Vagina (tissue), 2 donors: ENCODE measurements around the gene COL24A1. TPM values are rescaled to one million over a fixed set of nuclear protein-coding genes. Genes with fewer than 3 reads are reported as not detected.

Experiments
- DNase-seq, 2 donors: peaks; one replicate each; pipeline ENCODE4 v3.0.0-alpha.2; 2017; ENCODE audit errors: extremely low spot score in 2 of 2
- H3K27ac ChIP-seq: fragments of 200-600 bp; sonication (generic); one replicate; pipeline ENCODE4 v1.5.1; 2019
- H3K27me3 ChIP-seq: fragments of 200-600 bp; sonication (generic); one replicate; pipeline ENCODE4 v1.5.1; 2019
- H3K36me3 ChIP-seq, 2 donors: fragments of 200-600 bp; sonication (generic); one replicate each; pipeline ENCODE4 v1.5.1; 2017 to 2019
- H3K4me1 ChIP-seq: fragments of 200-600 bp; sonication (generic); one replicate; pipeline ENCODE4 v1.5.1; 2019
- H3K4me3 ChIP-seq, 2 donors: fragments of 200-600 bp; sonication (generic); 1 replicate in 1 of 2; 2 replicates in 1 of 2; pipeline ENCODE4 v1.5.1; 2016 to 2019
- H3K9me3 ChIP-seq: fragments of 200-600 bp; sonication (generic); one replicate; pipeline ENCODE4 v1.5.1; 2019
- POLR2A ChIP-seq, 2 donors: fragments of 450-650 bp; IDR thresholded peaks; one replicate each; pipeline ENCODE4 v1.6.1; 2017; ENCODE audit warnings: antibody characterized with exemption in 2 of 2, mild to moderate bottlenecking in 2 of 2, moderate library complexity in 2 of 2
- POLR2AphosphoS5 ChIP-seq, 2 donors: sonication (generic); formaldehyde crosslinking; IDR thresholded peaks; one replicate each; pipeline ENCODE4 v1.9.0; 2017; ENCODE audit warnings: antibody characterized with exemption in 2 of 2, mild to moderate bottlenecking in 2 of 2, low read depth in 1 of 2; ENCODE audit not compliant: insufficient read depth in 1 of 2
- intact Hi-C: fragments of 100-400 bp; cut with DNase I; formaldehyde crosslinking; loops from one replicate; pipeline ENCODE4 v1.15.1; 2023
- total RNA-seq: library from RNA; depleted of rRNA; stranded (reverse); fragments of >200 nt; gene quantifications from one replicate; pipeline ENCODE4 v1.2.3, GENCODE V29; 2016
- TF ChIP-seq, protein P1 (sequence below), 3 experiments: fragments of 450-650 bp in 2 of 3; fragments of 200-600 bp in 1 of 3; sonication (generic) in 1 of 3; IDR thresholded peaks; one replicate each; pipeline ENCODE4 v1.5.1; 2017 to 2019; ENCODE audit warnings: antibody characterized with exemption in 3 of 3, mild to moderate bottlenecking in 2 of 3, moderate library complexity in 2 of 3

The COL24A1 gene
- total RNA-seq, 1 donor from 2014 or later = 0.98 TPM

GRCh38 chr1:86150553-86151055 is 6.0 kb downstream of the COL24A1 start:
- Histone ChIP-seq H3K9me3 (no peaks in the 10 kb centered on the region), H3K36me3 (no peaks in the 10 kb centered on the region), H3K4me3 (no peak overlapping the region), H3K27ac (no peak overlapping the region), H3K4me1 (peaks cover 9% of the 10 kb centered on the region), H3K27me3 (no peaks in the 10 kb centered on the region)
- TF ChIP-seq, protein P1, sequence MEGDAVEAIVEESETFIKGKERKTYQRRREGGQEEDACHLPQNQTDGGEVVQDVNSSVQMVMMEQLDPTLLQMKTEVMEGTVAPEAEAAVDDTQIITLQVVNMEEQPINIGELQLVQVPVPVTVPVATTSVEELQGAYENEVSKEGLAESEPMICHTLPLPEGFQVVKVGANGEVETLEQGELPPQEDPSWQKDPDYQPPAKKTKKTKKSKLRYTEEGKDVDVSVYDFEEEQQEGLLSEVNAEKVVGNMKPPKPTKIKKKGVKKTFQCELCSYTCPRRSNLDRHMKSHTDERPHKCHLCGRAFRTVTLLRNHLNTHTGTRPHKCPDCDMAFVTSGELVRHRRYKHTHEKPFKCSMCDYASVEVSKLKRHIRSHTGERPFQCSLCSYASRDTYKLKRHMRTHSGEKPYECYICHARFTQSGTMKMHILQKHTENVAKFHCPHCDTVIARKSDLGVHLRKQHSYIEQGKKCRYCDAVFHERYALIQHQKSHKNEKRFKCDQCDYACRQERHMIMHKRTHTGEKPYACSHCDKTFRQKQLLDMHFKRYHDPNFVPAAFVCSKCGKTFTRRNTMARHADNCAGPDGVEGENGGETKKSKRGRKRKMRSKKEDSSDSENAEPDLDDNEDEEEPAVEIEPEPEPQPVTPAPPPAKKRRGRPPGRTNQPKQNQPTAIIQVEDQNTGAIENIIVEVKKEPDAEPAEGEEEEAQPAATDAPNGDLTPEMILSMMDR (IDR thresholded peaks at IDR 0.05) = no peak
- intact Hi-C loops = no loop called here
- no peak for DNase-seq

- Histone ChIP-seq H3K4me1 (no peaks in the 10 kb centered on the region), H3K4me3 (no peak overlapping the region), H3K36me3 (no peaks in the 10 kb centered on the region), H3K27ac (no peak overlapping the region), H3K9me3 (no peaks in the 10 kb centered on the region), H3K27me3 (no peaks in the 10 kb centered on the region)
- intact Hi-C loops = no loop called here
- DNase-seq = no peak
- TF ChIP-seq POLR2AphosphoS5 (IDR thresholded peaks at IDR 0.05; ENCODE audit: insufficient read depth in 1 of 2, low read depth in 1 of 2) (no peak), POLR2A (IDR thresholded peaks at IDR 0.05) (no peak)
- TF ChIP-seq, protein P1 (IDR thresholded peaks at IDR 0.05) = no peak
These were observed 7.0 kb downstream of the COL24A1 start for GRCh38 chr1:86149591-86149990.

- TF ChIP-seq POLR2AphosphoS5 (IDR thresholded peaks at IDR 0.05; ENCODE audit: insufficient read depth in 1 of 2, low read depth in 1 of 2) (no peak), POLR2A (IDR thresholded peaks at IDR 0.05) (no peak)
- TF ChIP-seq, protein P1 (IDR thresholded peaks at IDR 0.05) = no peak
- intact Hi-C loops = no loop called here
These were observed 8.8 kb downstream of the COL24A1 start for GRCh38 chr1:86147755-86148154.

DNA sequence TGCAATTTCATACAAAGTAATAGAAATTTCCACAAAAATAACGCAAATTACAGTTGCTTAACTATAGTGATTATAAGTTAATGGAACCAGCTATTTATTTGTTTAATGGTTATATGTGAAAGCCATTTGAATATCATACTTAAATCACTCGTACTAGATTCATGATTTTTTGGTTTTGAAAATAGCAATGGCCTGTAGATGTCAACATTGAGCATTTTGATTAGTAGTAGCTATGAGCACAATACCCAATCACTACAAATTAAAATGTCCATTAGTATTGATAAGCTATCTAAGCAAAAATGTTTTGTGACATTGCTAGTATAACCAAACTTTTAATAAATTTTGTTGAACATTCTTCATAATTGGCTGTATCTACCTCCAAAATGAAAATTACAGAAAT is 10.0 kb downstream of the COL24A1 start:
- H3K4me3 ChIP-seq = no peak overlapping the region
- no peaks in the 10 kb centered on the region for H3K36me3 ChIP-seq
- no peaks in the 10 kb centered on the region for H3K4me1 ChIP-seq
- no peaks in the 10 kb centered on the region for H3K9me3 ChIP-seq
- TF ChIP-seq POLR2AphosphoS5 (IDR thresholded peaks at IDR 0.05; ENCODE audit: insufficient read depth in 1 of 2, low read depth in 1 of 2) = no peak
- no peak for TF ChIP-seq POLR2A (IDR thresholded peaks at IDR 0.05)
- TF ChIP-seq, protein P1 (IDR thresholded peaks at IDR 0.05) = no peak
- H3K27ac ChIP-seq = no peak overlapping the region
- intact Hi-C loops = no loop called here
- no peak for DNase-seq
- H3K27me3 ChIP-seq = no peaks in the 10 kb centered on the region

More at GRCh38 chr1:86147755-86148154, 8.8 kb downstream of the COL24A1 start:
- no peaks in the 10 kb centered on the region for H3K36me3 ChIP-seq
- H3K4me3 ChIP-seq = no peak overlapping the region
- H3K27me3 ChIP-seq = no peaks in the 10 kb centered on the region
- no peaks in the 10 kb centered on the region for H3K4me1 ChIP-seq
- no peak for DNase-seq
- no peaks in the 10 kb centered on the region for H3K9me3 ChIP-seq
- no peak overlapping the region for H3K27ac ChIP-seq

DNA sequence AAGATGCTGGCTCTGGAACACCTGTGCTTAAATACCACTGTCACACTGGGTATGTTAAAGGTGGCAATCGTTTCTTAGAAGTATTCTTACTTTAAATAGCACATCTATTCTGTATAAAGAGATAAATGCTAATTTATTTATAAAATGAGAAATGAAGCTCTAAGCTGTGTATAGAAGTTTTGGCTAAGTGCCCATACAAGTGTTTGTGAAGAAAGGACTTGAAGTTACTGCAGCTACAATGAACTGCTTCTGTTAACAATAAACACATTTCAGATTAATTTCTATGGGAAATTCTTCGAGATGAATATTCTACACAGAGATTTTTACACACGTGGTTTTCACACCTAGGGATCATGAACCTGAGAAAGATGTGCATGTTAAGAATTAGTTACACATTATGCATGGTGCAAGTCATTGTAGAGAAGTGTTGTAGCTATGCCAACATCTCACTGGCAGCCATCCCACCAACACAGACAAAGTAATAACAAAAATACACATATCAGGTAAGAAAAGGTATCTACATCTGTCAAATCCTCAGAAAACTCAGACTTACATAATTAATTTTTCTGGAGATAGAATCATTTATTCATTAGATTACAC is 16.2 kb downstream of the COL24A1 start:
- Histone ChIP-seq H3K4me1 (no peaks in the 10 kb centered on the region), H3K36me3 (no peaks in the 10 kb centered on the region), H3K27me3 (no peaks in the 10 kb centered on the region), H3K27ac (no peak overlapping the region), H3K4me3 (no peak overlapping the region), H3K9me3 (no peaks in the 10 kb centered on the region)
- DNase-seq = no peak
- TF ChIP-seq POLR2AphosphoS5 (IDR thresholded peaks at IDR 0.05; ENCODE audit: insufficient read depth in 1 of 2, low read depth in 1 of 2) (no peak), POLR2A (IDR thresholded peaks at IDR 0.05) (no peak)
- TF ChIP-seq, protein P1 (IDR thresholded peaks at IDR 0.05) = no peak
- intact Hi-C loops = no loop called here
